Activated CD4-positive, alpha-beta T cell treated with anti-CD3 and anti-CD28 coated beads for 1 hour (primary cell): Measurements from ENCODE around the gene KIF1A.
"Not testable (repeated sequence)": the region's sequence is repeated elsewhere in the genome, so short reads cannot be mapped to it uniquely, and the experiment has no call there.

Experiments used
- DNase-seq: peaks from one replicate; pipeline ENCODE4 v3.0.0-alpha.2; 2020

KIF1A gene

GRCh38 chr2:240695593-240695992, 124.4 kb downstream of the KIF1A start:
- DNase-seq = not testable (repeated sequence)

- not testable (repeated sequence) for DNase-seq
Measured at GRCh38 chr2:240694304-240694703, 125.7 kb downstream of the KIF1A start.

- not testable (repeated sequence) for DNase-seq
Measured at GRCh38 chr2:240692583-240693561, 127.1 kb downstream of the KIF1A start.

DNA sequence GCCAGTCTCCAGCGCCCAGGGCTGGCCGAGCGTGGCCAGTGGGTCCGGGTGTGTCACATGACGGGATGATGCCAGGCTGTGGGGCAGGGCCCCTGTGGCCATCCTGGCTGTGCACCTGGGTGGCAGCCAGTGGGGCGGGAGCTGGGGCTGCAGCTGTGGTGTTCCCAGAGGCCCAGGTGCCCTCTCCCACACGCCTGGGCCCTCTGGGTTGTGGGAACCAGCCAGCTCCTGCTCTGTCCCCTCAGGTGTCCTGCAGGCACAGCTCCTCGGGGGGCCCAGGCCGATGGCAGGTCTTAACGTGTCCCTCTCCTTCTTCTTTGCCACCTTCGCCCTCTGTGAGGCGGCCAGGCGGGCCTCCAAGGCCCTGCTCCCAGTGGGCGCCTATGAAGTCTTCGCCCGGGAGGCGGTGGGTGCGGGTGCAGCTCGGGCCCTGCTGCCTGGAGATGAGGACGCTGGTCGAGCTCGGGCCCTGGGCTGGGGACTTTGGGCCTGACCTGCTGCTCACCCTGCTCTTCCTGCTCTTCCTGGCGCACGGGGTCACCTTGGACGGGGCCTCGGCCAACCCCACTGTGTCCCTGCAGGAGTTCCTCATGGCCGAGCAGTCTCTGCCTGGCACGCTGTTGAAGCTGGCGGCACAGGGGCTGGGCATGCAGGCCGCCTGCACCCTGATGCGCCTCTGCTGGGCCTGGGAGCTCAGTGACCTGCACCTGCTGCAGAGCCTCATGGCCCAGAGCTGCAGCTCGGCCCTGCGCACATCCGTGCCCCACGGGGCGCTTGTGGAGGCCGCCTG, 128.2 kb downstream of the KIF1A start, which contains the start of gene AQP12A:
TSS of gene AQP12A (plus strand) at position 236 of the 790 bp plus-strand sequence. CDS start at position 284, 48 bp downstream.
- DNase-seq = not testable (repeated sequence)

- DNase-seq = not testable (repeated sequence)
Measured at GRCh38 chr2:240691075-240691427, 129.0 kb downstream of the KIF1A start.

- DNase-seq = not testable (repeated sequence)
Measured at GRCh38 chr2:240690421-240691074, 129.5 kb downstream of the KIF1A start.

GRCh38 chr2:240689975-240690374, 130.0 kb downstream of the KIF1A start:
- DNase-seq = no peak

DNA sequence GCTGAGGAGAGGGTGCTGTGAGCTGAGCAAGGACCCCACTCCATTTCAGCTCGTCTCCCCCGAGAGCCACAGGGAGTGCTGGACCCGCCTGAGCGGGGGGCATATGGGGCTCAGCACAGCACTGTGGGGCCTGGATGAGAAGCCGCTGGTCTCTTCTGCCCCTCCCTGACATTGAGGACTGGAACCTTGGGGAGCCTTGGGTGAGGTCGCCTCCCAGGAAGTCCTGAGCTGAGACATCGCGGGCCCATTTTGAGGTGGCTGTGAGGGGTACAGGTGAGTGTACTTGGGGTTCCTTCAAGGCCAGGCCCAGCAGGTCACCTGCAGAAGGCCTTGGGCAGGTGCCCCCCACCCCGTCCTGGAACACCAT, 131.5 kb downstream of the KIF1A start:
- no peak for DNase-seq

DNA sequence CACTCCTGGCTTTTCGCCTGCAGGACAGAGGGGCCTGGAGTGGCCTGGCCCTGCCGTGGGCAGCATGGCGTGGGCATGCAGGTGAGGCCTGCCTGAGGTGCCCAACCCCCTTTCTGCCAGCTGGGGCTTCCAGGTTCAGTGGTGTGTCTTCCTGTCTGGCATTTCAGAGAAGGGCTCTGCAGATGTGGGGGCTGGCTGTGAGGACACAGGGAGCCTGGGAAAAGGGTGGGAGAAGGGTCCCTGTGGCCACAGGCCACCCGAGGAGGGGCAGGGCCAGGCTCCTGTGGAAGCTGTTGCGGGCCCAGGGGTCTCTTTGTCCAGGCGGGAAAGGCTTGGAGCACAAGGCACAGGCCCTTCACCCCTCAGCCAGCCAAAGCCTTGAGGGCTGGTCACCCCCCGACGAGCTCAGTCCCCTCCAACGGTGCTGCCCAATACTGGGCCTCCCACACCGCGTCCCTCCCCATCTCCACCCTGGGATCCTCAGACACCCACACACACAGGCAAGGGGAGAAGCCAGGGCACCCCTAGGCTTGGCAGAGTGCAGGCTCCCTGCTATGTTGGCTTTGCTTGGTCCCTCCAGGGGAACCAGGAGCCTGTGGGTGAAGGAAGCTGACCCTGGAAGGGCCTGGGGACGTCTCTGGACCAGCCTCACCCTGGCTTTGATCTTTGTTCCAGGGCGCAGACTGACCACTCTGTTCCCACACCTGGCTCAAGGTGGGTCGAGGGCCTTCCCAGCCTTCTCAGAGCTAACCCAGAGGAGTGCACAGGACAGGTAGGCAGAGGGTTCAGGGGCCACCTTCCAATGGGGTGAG, 132.1 kb downstream of the KIF1A start:
- DNase-seq = no peak

- DNase-seq = no peak
Measured at GRCh38 chr2:240687045-240687740, 132.8 kb downstream of the KIF1A start.

GRCh38 chr2:240686460-240686859, 133.6 kb downstream of the KIF1A start:
- DNase-seq = no peak

DNA sequence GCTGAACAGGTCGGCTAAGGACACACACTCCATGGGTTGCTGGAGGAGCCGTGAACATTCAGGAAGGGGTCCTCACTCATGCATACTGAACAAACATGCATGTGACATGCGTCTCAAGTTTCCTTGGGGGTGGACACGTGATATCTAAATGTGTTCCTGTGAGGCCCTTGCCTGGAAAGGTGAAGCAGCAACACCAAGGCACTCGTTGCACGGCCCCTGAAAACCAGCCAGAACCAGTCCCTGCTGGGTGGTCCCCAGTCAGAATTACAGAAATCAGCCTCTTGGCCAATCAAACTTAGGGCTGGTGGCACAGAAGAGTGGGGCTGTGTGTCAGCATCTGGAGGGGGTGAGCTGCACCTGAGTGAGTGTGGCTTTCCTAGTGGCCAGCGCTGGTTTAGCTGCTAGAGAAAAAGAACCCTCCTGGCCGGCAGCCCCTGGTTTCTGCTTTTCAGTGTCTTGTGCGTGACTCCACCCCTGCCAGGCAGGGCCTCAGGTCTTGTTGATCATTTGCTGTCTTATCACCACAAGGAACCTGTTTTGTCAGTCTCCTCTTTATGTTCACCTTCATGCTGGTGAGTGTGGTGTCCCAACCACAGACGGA, 134.1 kb downstream of the KIF1A start:
- DNase-seq = no peak

DNA sequence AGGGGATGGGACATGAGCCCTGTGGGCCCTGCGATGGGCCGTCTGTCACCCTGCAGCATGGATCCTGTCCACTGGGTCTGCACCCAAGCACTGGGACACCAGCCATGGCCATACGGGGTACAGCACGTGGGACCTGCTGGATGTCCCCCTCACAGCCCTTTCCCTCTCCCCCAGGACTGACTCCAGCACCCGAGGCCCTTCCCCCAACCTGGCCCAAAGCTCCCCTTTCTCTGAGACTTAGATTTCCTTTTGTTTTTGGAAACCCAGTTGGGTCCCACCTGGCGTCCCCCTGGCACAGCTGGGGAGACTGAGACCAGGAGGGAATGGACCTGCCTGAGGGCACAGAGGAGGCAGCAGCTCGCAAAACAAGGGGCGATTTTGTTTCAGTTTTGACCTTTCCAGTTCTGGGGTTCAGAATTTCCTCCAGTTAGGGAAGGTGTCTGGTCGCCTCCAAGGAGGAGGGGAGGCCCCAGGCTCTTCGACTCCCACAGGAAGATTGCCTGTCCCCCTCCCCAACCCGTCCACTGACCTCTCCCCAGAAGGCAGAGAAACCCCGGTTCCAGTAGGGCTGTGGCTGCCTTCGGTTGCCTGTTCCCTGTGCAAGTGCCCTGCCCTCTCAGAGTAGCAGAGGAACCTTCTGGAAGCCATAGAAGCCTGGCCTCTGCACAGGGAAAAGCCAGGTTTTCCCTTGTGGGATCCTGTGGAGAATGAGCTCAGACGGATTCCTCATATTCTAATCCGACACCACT, 135.9 kb downstream of the KIF1A start:
- DNase-seq = not testable (repeated sequence)

GRCh38 chr2:240683329-240683979, 136.6 kb downstream of the KIF1A start:
- not testable (repeated sequence) for DNase-seq

- DNase-seq = not testable (repeated sequence)
Measured at GRCh38 chr2:240682431-240683224, 137.4 kb downstream of the KIF1A start, which contains the start of gene AQP12B. TSS of gene AQP12B (minus strand) at chr2:240682885. CDS start at chr2:240682837, 48 bp downstream.

- DNase-seq = not testable (repeated sequence)
Measured at GRCh38 chr2:240680185-240680584, 139.8 kb downstream of the KIF1A start.

DNA sequence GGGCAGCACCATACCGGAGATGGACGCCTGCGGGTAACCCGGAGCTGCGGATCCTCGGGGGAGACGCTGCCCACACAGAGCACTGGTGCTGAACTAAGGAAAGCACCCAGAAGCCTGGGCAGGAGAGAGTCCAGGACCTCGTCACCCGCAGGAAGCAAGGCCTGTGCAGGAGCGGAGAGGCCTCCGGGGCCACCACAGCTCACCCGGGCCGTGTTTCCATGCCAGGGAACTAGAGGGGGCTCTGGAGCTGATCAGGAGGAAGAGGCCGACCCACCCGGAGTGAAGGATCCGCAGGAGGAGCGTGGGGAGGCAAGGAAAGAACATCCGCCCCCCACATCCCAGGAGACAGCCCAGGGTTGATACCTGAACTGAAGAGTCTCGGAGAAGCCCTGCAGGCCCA, 141.1 kb downstream of the KIF1A start:
- not testable (repeated sequence) for DNase-seq

- not testable (repeated sequence) for DNase-seq
Measured at GRCh38 chr2:240678043-240678442, 142.0 kb downstream of the KIF1A start.

DNA sequence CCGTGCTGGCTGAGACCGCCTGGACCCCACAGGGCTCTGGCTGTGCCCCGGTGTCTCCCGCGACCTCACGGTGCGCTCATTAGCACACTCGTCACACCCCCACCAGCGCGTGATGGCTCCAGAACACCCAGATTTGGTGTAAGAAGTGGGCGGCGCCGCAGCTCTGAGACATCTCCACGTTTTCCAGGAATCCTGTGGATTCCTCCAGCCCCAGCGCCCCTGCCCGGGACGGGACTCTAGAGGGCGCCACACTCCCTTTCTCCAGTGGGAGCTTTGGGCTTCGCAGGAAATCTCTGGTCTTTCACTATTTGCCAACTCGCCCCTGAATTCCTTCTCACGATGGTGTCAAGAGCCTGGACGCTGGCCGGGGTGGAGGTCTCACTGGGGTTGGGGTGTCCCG, 144.7 kb downstream of the KIF1A start:
- DNase-seq = not testable (repeated sequence)
